Endothelial cell of umbilical vein (primary cell): Measurements from ENCODE around the gene NOX5. TPM values are rescaled to one million over a fixed set of nuclear protein-coding genes. Genes with fewer than 3 reads are reported as not detected.
"Not testable (repeated sequence)": the region's sequence is repeated elsewhere in the genome, so short reads cannot be mapped to it uniquely, and the experiment has no call there.

ENCODE experiments used
- BruUV-seq: library from RNA; stranded (reverse); fragments of 400-500 nt; replicated peaks from 2 replicates; lab custom pipeline; 2021; lab: Mats Ljungman, UMichigan
- CTCF ChIA-PET: fragments of 300-600, 350-600 bp; sonication (Branson Sonifier 250); formaldehyde crosslinking; loops from one replicate; lab custom pipeline; 2021; ENCODE audit warnings: antibody characterized with exemption, inconsistent platforms; lab: Charles Lee
- POLR2A ChIA-PET: fragments of 300-600, 350-600 bp; sonication (Branson Sonifier 250); formaldehyde crosslinking; loops from one replicate; lab custom pipeline; 2021; ENCODE audit warnings: antibody characterized with exemption, inconsistent platforms; lab: Charles Lee
- DNase-seq: peaks from one replicate; pipeline ENCODE4 v3.0.0-alpha.2; 2011; ENCODE audit warnings: low read depth, low spot score
- FAIRE-seq: peaks from 2 replicates; lab custom pipeline; 2011; peaks lifted over from hg19 to GRCh38; lab: Jason Lieb, UNC
- H2AFZ ChIP-seq: 2 replicates; pipeline ENCODE4 v1.6.0; 2012; ENCODE audit warnings: low read depth, low read length, control low read depth, inconsistent platforms
- H3K27ac ChIP-seq: 2 replicates; pipeline ENCODE4 v1.5.1; 2011; ENCODE audit warnings: low read depth, mild to moderate bottlenecking, control low read depth, low read length, moderate library complexity; ENCODE audit not compliant: insufficient read depth
- H3K27me3 ChIP-seq, 2 experiments: 2 replicates each; pipeline versions ENCODE4 v1.6.0 to v1.6.1; 2011; ENCODE audit warnings: low read length in 2 of 2, mixed read lengths in 1 of 2; ENCODE audit not compliant: control insufficient read depth in 2 of 2, insufficient read depth in 2 of 2
- H3K36me3 ChIP-seq, 2 experiments: 2 replicates in 1 of 2; 3 replicates in 1 of 2; pipeline ENCODE4 v1.5.1; 2011; ENCODE audit warnings: low read length in 2 of 2, mild to moderate bottlenecking in 1 of 2, moderate library complexity in 1 of 2; ENCODE audit not compliant: control insufficient read depth in 2 of 2, insufficient read depth in 2 of 2; ENCODE audit errors: extremely low read depth in 1 of 2
- H3K4me1 ChIP-seq: 3 replicates; pipeline ENCODE4 v1.5.1; 2011; ENCODE audit warnings: mild to moderate bottlenecking, low read length; ENCODE audit not compliant: control insufficient read depth, insufficient read depth; ENCODE audit errors: extremely low read depth
- H3K4me2 ChIP-seq: 2 replicates; pipeline ENCODE4 v1.6.1; 2011; ENCODE audit warnings: low read length, control low read depth, mixed read lengths; ENCODE audit not compliant: insufficient read depth
- H3K4me3 ChIP-seq, 3 experiments: fragments of 200-600 bp in 1 of 3; sonication (generic), shearing (Covaris generic) in 1 of 3; replicated peaks in 1 of 3; 2 replicates each; pipeline ENCODE4 v1.5.1; 2011 to 2016; ENCODE audit warnings: control low read depth in 3 of 3, low read length in 3 of 3, mild to moderate bottlenecking in 2 of 3, inconsistent platforms in 1 of 3, low read depth in 1 of 3, moderate library complexity in 1 of 3; ENCODE audit not compliant: insufficient read depth in 1 of 3
- H3K79me2 ChIP-seq: 2 replicates; pipeline ENCODE4 v1.6.0; 2012; ENCODE audit warnings: low read length, inconsistent platforms; ENCODE audit not compliant: control insufficient read depth, insufficient read depth
- H3K9ac ChIP-seq: replicated peaks from 2 replicates; pipeline ENCODE3; 2011; ENCODE audit warnings: low read length, control low read depth; ENCODE audit not compliant: insufficient read depth; ENCODE audit errors: extremely low read depth
- H3K9me1 ChIP-seq: replicated peaks from 3 replicates; pipeline ENCODE4 v1.6.0; 2011; ENCODE audit warnings: mild to moderate bottlenecking, low read length; ENCODE audit not compliant: control insufficient read depth, insufficient read depth; ENCODE audit errors: extremely low read depth
- H3K9me3 ChIP-seq: replicated peaks from 2 replicates; pipeline ENCODE4 v1.5.1; 2012; ENCODE audit warnings: low read length, inconsistent platforms; ENCODE audit not compliant: control insufficient read depth, insufficient read depth
- H4K20me1 ChIP-seq: replicated peaks from 2 replicates; pipeline ENCODE3; 2011; ENCODE audit warnings: mild to moderate bottlenecking, low read length; ENCODE audit not compliant: control insufficient read depth, insufficient read depth; ENCODE audit errors: extremely low read depth
- CTCF ChIP-seq, 2 donors: IDR thresholded peaks; 1 replicate in 1 of 2; 2 replicates in 1 of 2; pipeline ENCODE4 v1.5.1; 2011; ENCODE audit warnings: low read length in 2 of 2, mild to moderate bottlenecking in 2 of 2, moderate library complexity in 2 of 2, control low read depth in 1 of 2, inconsistent platforms in 1 of 2, low read depth in 1 of 2; ENCODE audit not compliant: insufficient read depth in 1 of 2; ENCODE audit errors: extremely low read depth in 1 of 2
- EZH2 ChIP-seq: IDR thresholded peaks from 2 replicates; pipeline ENCODE4 v1.6.1; 2012; ENCODE audit warnings: borderline replicate concordance, low read depth, mild to moderate bottlenecking, moderate library complexity, low read length, inconsistent platforms; ENCODE audit not compliant: severe bottlenecking
- FOS ChIP-seq: IDR thresholded peaks from 2 replicates; pipeline ENCODE4 v1.6.1; 2011; ENCODE audit warnings: mild to moderate bottlenecking, low read length, moderate library complexity, borderline replicate concordance; ENCODE audit not compliant: insufficient read depth
- GATA2 ChIP-seq: IDR thresholded peaks from 2 replicates; pipeline ENCODE4 v1.7.0; 2011; ENCODE audit warnings: low read depth, mild to moderate bottlenecking, moderate library complexity, mixed read lengths, low read length; ENCODE audit not compliant: insufficient read length, insufficient read depth
- JUN ChIP-seq: IDR thresholded peaks from 2 replicates; pipeline ENCODE4 v1.6.1; 2011; ENCODE audit warnings: borderline replicate concordance, low read depth; ENCODE audit not compliant: insufficient read length, insufficient read depth
- MYC ChIP-seq: IDR thresholded peaks from one replicate; pipeline ENCODE4 v1.6.1; 2011; ENCODE audit warnings: mild to moderate bottlenecking, low read depth, low read length
- POLR2A ChIP-seq: IDR thresholded peaks from 2 replicates; pipeline ENCODE4 v1.6.1; 2012; ENCODE audit warnings: low read depth, mild to moderate bottlenecking, control low read depth, low read length
- POLR2AphosphoS5 ChIP-seq: IDR thresholded peaks from 2 replicates; pipeline ENCODE4 v1.6.1; 2012; ENCODE audit warnings: low read depth, mild to moderate bottlenecking, control low read depth, low read length, moderate library complexity; ENCODE audit not compliant: insufficient read depth
- dilution Hi-C: fragments of 300-500 bp; cut with MboI; formaldehyde crosslinking; loops from one replicate; pipeline ENCODE4 v1.15.0; 2019; ENCODE audit warnings: low sequenced_read_pairs; ENCODE audit not compliant: extremely low pct_ligation_motif_present
- intact Hi-C: fragments of 100-400 bp; cut with micrococcal nuclease; formaldehyde crosslinking; loops from one replicate; pipeline ENCODE4 v1.10.0; 2022
- polyA plus RNA-seq, 4 experiments: library from polyadenylated mRNA; depleted of rRNA in 3 of 4; stranded (reverse) in 3 of 4; unstranded in 1 of 4; fragments of >200 nt; gene quantifications; 2 replicates each; pipeline versions ENCODE4 v1.2.1 to v1.2.3, GENCODE V29; 2011 to 2012; ENCODE audit warnings: missing spikeins in 1 of 4
- total RNA-seq: library from RNA; stranded (reverse); gene quantifications from 2 replicates; pipeline ENCODE4 v1.2.3, GENCODE V29; 2021
- TF ChIP-seq, protein P1 (sequence below): IDR thresholded peaks from 2 replicates; pipeline ENCODE4 v1.6.1; 2011; ENCODE audit not compliant: insufficient read depth, insufficient read length

Gene NOX5
- total and polyA plus RNA-seq, 2 donors (not counting 3 experiments of a cell fraction or from before 2014, with no cell fraction given): 0.08 TPM; not detected in 1

GRCh38 chr15:68977426-68977825 lies 37.1 kb upstream of the NOX5 start:
- H3K4me3 ChIP-seq, H4K20me1 ChIP-seq, H3K79me2 ChIP-seq, H3K27ac ChIP-seq, DNase-seq, intact Hi-C loops, H3K27me3 ChIP-seq, FAIRE-seq, H3K36me3 ChIP-seq, POLR2A ChIA-PET, dilution Hi-C loops, CTCF ChIA-PET, BruUV-seq, H3K9me3 ChIP-seq, H3K9me1 ChIP-seq, H3K4me2 ChIP-seq, H3K9ac ChIP-seq, H3K4me1 ChIP-seq, H2AFZ ChIP-seq: not testable (repeated sequence)

GRCh38 chr15:68979006-68979405 lies 35.5 kb upstream of the NOX5 start:
- Histone ChIP-seq H3K4me1 (no peaks in the 10 kb centered on the region), H3K79me2 (no peaks in the 10 kb centered on the region), H3K27ac (no peak overlapping the region), H3K4me3 (no peak overlapping the region), H3K9ac (no peak overlapping the region), H3K4me2 (no peak overlapping the region), H3K9me1 (no peaks in the 10 kb centered on the region), H4K20me1 (no peaks in the 10 kb centered on the region), H3K27me3 (peaks cover 0 to 4% of the 10 kb centered on the region in 2 experiments), H3K9me3 (no peaks in the 10 kb centered on the region), H3K36me3 (no peaks in the 10 kb centered on the region), H2AFZ (no peak overlapping the region)
- intact Hi-C loops: no loop called here
- ChIA-PET POLR2A (no interaction called here), CTCF (no interaction called here)
- BruUV-seq: no TSS peak
- FAIRE-seq (no peak), DNase-seq (no peak)
- dilution Hi-C loops: no loop called here
- TF ChIP-seq POLR2A (no peak), MYC (no peak), POLR2AphosphoS5 (no peak), JUN (no peak), EZH2 (no peak), CTCF (IDR thresholded peaks at IDR 0.05; ENCODE audit: extremely low read depth in 1 of 2, insufficient read depth in 1 of 2, low read depth in 1 of 2, low read length in 2 of 2) (no peak), FOS (no peak), GATA2 (no peak)
- TF ChIP-seq, protein P1, sequence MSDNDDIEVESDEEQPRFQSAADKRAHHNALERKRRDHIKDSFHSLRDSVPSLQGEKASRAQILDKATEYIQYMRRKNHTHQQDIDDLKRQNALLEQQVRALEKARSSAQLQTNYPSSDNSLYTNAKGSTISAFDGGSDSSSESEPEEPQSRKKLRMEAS: no peak
